Glutamatergic neuron (in vitro differentiated cells): Measurements from ENCODE around the gene ABL2. TPM values are rescaled to one million over a fixed set of nuclear protein-coding genes. Genes with fewer than 3 reads are reported as not detected.
"Not testable (repeated sequence)": the region's sequence is repeated elsewhere in the genome, so short reads cannot be mapped to it uniquely, and the experiment has no call there.

Experiments used
- DNase-seq: peaks from one replicate; pipeline ENCODE4 v3.0.0; 2022
- H3K27ac Mint-ChIP-seq: one replicate; pipeline ENCODE4 v1.8.0; 2020; ENCODE audit warnings: mild to moderate bottlenecking, mixed read lengths, inconsistent platforms; ENCODE audit not compliant: unreplicated experiment
- H3K27me3 Mint-ChIP-seq: one replicate; pipeline ENCODE4 v1.8.0; 2020; ENCODE audit warnings: mild to moderate bottlenecking, moderate library complexity, mixed read lengths, inconsistent platforms; ENCODE audit not compliant: unreplicated experiment
- H3K36me3 Mint-ChIP-seq: one replicate; pipeline ENCODE4 v1.8.0; 2020; ENCODE audit warnings: mild to moderate bottlenecking, mixed read lengths, inconsistent platforms; ENCODE audit not compliant: unreplicated experiment
- H3K4me1 Mint-ChIP-seq: one replicate; pipeline ENCODE4 v1.8.0; 2020; ENCODE audit warnings: mild to moderate bottlenecking, low read depth, mixed read lengths, inconsistent platforms; ENCODE audit not compliant: unreplicated experiment
- H3K4me3 Mint-ChIP-seq: one replicate; pipeline ENCODE4 v1.8.0; 2020; ENCODE audit warnings: mild to moderate bottlenecking, mixed read lengths, inconsistent platforms; ENCODE audit not compliant: unreplicated experiment
- H3K9me3 Mint-ChIP-seq: one replicate; pipeline ENCODE4 v1.8.0; 2020; ENCODE audit warnings: mild to moderate bottlenecking, moderate library complexity, mixed read lengths, inconsistent platforms; ENCODE audit not compliant: unreplicated experiment
- total RNA-seq: library from RNA; stranded (reverse); fragmentation: NEBNext Ultra II Directional; extraction: Animal tissue kit (Norgen Biotek cat#: 25700); gene quantifications from one replicate; pipeline ENCODE4 v1.2.1, GENCODE V29; 2021; ENCODE audit not compliant: unreplicated experiment
- TF ChIP-seq, protein P1 (sequence below): fragments of 200-600 bp; sonication (generic); IDR thresholded peaks from one replicate; pipeline ENCODE4 v1.5.0; 2021; ENCODE audit not compliant: partially characterized antibody, unreplicated experiment

The ABL2 gene
- total RNA-seq, 1 donor from 2014 or later, result 24.7 TPM

DNA sequence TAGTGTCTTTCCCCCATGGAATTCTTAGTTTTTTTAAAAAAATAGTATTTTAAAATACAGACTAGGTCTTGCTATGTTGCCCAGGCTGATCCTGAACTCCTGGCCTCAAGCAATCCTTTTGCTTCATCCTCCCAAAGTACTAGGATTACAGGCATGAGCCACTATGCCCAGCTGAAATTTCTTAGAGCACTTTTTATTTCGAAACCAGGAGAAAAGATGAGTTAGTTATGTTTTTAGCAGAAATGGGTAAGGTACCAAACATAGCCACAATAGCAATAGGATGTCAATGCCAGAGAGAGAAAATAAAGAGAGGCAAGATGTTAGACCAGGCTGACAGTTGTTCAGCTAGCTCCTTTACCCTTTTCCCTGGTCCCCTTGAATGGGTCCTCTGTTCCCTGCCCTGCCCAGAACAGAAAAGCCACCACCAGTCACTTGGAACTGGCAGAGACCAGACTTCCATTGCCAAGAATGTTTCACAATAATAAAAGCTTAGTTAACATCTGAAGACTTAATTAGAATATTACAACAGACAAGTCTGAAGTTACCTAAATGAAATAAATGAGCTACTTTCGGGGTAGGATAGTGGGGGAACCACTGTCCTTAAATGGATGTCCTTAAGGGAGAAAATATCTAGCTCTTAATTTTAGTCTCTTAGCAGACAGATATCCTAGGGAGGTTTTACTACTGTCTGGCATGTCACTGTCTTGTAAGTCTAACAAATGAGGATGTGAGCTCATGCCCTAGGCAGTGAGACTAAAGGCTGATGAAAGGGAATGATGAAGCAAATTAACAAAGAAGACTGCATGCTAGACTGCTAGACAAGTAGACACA, 54.3 kb downstream of the ABL2 start:
- H3K27me3 Mint-ChIP-seq, result no peaks in the 10 kb centered on the region
- no peak for DNase-seq
- no peak overlapping the region for H3K4me3 Mint-ChIP-seq
- TF ChIP-seq, protein P1, sequence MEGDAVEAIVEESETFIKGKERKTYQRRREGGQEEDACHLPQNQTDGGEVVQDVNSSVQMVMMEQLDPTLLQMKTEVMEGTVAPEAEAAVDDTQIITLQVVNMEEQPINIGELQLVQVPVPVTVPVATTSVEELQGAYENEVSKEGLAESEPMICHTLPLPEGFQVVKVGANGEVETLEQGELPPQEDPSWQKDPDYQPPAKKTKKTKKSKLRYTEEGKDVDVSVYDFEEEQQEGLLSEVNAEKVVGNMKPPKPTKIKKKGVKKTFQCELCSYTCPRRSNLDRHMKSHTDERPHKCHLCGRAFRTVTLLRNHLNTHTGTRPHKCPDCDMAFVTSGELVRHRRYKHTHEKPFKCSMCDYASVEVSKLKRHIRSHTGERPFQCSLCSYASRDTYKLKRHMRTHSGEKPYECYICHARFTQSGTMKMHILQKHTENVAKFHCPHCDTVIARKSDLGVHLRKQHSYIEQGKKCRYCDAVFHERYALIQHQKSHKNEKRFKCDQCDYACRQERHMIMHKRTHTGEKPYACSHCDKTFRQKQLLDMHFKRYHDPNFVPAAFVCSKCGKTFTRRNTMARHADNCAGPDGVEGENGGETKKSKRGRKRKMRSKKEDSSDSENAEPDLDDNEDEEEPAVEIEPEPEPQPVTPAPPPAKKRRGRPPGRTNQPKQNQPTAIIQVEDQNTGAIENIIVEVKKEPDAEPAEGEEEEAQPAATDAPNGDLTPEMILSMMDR, result no peak
- H3K36me3 Mint-ChIP-seq, result no peaks in the 10 kb centered on the region
- H3K4me1 Mint-ChIP-seq, result peaks cover 4% of the 10 kb centered on the region
- H3K9me3 Mint-ChIP-seq, result no peaks in the 10 kb centered on the region
- no peak overlapping the region for H3K27ac Mint-ChIP-seq

DNA sequence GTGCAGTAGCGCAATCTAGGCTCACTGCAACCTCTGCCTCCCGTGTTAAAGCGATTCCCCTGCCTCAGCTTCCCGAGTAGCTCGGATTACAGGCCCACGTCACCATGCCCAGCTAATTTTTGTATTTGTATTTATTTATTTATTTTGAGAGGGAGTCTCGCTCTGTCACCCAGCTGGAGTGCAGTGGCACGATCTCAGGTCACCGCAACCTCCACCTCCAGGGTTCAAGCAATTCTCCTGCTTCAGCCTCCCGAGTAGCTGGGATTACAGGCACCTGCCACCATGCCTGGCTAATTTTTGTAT, 59.1 kb downstream of the ABL2 start:
- H3K36me3 Mint-ChIP-seq, H3K27ac Mint-ChIP-seq, H3K9me3 Mint-ChIP-seq, H3K27me3 Mint-ChIP-seq, DNase-seq, H3K4me1 Mint-ChIP-seq, H3K4me3 Mint-ChIP-seq: not testable (repeated sequence)

DNA sequence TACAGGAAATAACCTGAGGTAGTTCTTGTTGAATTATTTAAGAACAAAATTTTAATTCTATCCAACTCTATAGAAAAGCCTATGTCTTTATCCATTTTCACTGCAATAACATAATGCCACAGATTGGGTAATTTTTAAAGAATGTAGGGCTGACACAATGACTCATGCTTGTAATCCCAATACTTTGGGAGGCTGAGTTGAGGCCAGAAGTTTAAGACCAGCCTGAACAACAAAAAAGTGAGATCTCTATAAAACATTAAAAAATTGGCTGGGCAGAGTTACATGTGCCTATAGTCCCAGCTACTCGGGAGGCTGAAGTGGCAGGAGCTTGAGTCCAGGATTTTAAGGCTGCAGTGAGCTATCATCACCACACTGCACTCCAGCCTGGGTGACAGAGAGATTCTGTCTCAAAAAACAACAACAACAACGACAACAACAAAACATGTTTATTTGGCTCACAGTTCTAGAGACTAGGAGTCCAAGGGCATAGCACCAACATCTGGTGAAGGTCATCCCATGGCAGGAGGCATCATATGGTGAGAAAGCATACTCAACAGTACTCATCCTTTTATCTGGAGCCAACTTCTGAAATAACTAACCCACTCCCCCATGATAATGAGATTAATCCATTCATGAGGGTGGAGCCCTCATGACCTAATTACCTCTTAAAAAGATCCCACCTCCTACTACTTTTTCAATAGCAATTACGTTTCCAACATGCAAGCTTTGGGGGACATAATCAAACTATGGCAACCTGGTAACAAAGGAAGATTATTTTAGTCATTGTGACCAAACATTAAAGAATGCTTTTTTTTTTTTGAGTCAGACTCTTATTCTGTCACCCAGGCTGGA, 59.6 kb downstream of the ABL2 start:
- H3K9me3 Mint-ChIP-seq, result no peaks in the 10 kb centered on the region
- H3K27me3 Mint-ChIP-seq, result no peaks in the 10 kb centered on the region
- H3K4me1 Mint-ChIP-seq, result no peaks in the 10 kb centered on the region
- H3K4me3 Mint-ChIP-seq, result no peak overlapping the region
- DNase-seq, result no peak
- TF ChIP-seq, protein P1, result no peak
- H3K36me3 Mint-ChIP-seq, result no peaks in the 10 kb centered on the region
- no peak overlapping the region for H3K27ac Mint-ChIP-seq

DNA sequence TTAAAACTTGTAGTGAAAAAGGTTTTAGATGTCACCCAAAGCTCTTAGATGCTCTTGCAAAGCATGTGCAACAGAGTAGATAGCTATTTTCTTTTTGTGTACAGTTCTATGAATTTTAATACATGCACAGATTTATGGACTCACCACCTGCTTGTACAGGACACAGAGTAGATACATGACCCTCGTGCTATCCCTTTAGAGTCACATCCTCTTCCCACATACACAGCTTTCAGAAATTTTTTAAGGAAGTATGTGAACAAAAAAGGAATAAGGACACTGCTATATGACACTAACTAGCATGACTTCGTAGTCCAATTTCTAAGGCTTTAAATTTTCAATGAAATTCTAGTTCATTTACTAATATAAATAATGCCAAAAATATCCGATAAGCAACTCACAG, 60.9 kb downstream of the ABL2 start:
- TF ChIP-seq, protein P1, result no peak
- Mint-ChIP-seq H3K27ac (no peak overlapping the region), H3K4me3 (no peak overlapping the region), H3K9me3 (no peaks in the 10 kb centered on the region), H3K36me3 (no peaks in the 10 kb centered on the region), H3K4me1 (no peaks in the 10 kb centered on the region), H3K27me3 (no peaks in the 10 kb centered on the region)
- no peak for DNase-seq

DNA sequence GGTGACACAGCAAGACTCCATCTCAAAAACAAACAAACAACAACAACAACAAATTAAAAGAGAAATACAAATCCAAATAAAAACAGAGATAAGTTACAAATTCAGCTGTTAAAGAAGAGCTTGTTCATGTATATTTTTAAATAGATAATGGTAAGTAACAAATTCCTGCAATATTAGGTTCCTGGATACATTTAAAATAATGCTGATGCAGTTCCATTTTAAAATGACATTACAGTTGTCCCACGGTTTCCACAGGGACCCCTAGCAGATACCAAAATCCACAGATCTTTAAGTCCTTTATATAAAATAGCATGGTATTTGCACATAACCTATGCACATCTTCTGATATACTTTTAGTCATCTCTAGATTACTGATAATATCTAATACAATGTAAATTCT, 61.5 kb downstream of the ABL2 start:
- H3K27me3 Mint-ChIP-seq, result no peaks in the 10 kb centered on the region
- DNase-seq, result no peak
- H3K27ac Mint-ChIP-seq, result no peak overlapping the region
- TF ChIP-seq, protein P1, result no peak
- H3K4me1 Mint-ChIP-seq, result no peaks in the 10 kb centered on the region
- no peaks in the 10 kb centered on the region for H3K36me3 Mint-ChIP-seq
- no peak overlapping the region for H3K4me3 Mint-ChIP-seq
- H3K9me3 Mint-ChIP-seq, result no peaks in the 10 kb centered on the region
